ENCODE results near the gene TARP.

Gene TARP

DNA sequence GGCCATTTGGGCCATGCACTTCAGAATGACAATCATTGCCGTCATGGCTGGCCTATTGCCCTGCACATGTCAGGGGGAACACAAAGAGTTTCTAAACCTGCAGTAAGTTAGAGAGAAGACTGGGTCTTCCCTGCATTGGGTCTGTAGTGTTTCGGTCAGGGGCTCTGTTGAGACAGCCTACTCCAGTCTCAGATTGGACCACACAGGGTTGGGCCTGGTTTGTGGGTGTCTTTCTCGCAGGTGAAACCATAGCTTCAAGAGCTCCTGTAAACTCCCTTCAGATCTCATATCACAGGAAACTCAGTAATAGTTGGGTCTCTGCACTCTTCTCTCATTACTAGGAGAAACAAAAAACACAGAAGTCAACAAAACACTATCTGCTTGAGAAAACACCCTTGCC, 7.3 kb upstream of the TARP start:
- intact Hi-C loops (cut with micrococcal nuclease) = no loop called here
- Histone ChIP-seq H3K9me3 (ENCODE audit: control insufficient read depth in 1 of 2, insufficient read depth in 1 of 2, low read depth in 1 of 2, low read length in 2 of 2) (no peaks in the 10 kb centered on the region), H3K4me3 (replicated peaks in 1 of 2; ENCODE audit: low read depth in 1 of 2, low read length in 2 of 2) (no peak overlapping the region), H3K27ac (ENCODE audit: low read depth, low read length) (no peak overlapping the region), H3K4me2 (ENCODE audit: low read length) (no peak overlapping the region), H3K4me1 (ENCODE audit: control insufficient read depth in 1 of 2, insufficient read depth in 2 of 2, low read length in 2 of 2) (no peaks in the 10 kb centered on the region), H3K9me2 (ENCODE audit: insufficient read depth) (no peaks in the 10 kb centered on the region), H3K9ac (ENCODE audit: low read length) (no peak overlapping the region), H3K36me3 (ENCODE audit: control insufficient read depth in 1 of 2, insufficient read depth in 2 of 2, low read length in 2 of 2) (no peaks in the 10 kb centered on the region), H3K79me2 (ENCODE audit: insufficient read depth, low read length) (no peaks in the 10 kb centered on the region), H3K27me3 (ENCODE audit: insufficient read depth, low read length) (peaks cover 45% of the 10 kb centered on the region), H4K20me1 (ENCODE audit: insufficient read depth) (no peaks in the 10 kb centered on the region), H2AFZ (ENCODE audit: low read depth, low read length, poor library complexity, severe bottlenecking) (no peak overlapping the region)
- BruUV-seq (replicated peaks) = no TSS peak
- CTCF ChIA-PET = no interaction called here
- RAD21 ChIA-PET (ENCODE audit: low non-redundant PET in 1 of 2, low total read pairs in 2 of 2, uncharacterized antibody in 2 of 2, unreplicated experiment in 2 of 2) = no interaction called here
- TF ChIP-seq EZH2 (IDR thresholded peaks at IDR 0.05) (no peak), EGR1 (IDR thresholded peaks at IDR 0.05; ENCODE audit: low read depth) (no peak), EZH2phosphoT487 (IDR thresholded peaks at IDR 0.05; ENCODE audit: borderline replicate concordance) (no peak), CEBPB (IDR thresholded peaks at IDR 0.05; ENCODE audit: low read depth) (no peak), SRF (IDR thresholded peaks at IDR 0.05; ENCODE audit: low read depth) (no peak), RAD21 (IDR thresholded peaks at IDR 0.05; ENCODE audit: low read depth) (no peak), YY1 (IDR thresholded peaks at IDR 0.05; ENCODE audit: extremely low read depth, insufficient replicate concordance, low read depth, low read length) (no peak)
- TF ChIP-seq, protein P1, sequence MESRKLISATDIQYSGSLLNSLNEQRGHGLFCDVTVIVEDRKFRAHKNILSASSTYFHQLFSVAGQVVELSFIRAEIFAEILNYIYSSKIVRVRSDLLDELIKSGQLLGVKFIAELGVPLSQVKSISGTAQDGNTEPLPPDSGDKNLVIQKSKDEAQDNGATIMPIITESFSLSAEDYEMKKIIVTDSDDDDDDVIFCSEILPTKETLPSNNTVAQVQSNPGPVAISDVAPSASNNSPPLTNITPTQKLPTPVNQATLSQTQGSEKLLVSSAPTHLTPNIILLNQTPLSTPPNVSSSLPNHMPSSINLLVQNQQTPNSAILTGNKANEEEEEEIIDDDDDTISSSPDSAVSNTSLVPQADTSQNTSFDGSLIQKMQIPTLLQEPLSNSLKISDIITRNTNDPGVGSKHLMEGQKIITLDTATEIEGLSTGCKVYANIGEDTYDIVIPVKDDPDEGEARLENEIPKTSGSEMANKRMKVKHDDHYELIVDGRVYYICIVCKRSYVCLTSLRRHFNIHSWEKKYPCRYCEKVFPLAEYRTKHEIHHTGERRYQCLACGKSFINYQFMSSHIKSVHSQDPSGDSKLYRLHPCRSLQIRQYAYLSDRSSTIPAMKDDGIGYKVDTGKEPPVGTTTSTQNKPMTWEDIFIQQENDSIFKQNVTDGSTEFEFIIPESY (IDR thresholded peaks at IDR 0.05; ENCODE audit: extremely low read depth, insufficient replicate concordance, low read length) = no peak
- TF ChIP-seq, protein P2, sequence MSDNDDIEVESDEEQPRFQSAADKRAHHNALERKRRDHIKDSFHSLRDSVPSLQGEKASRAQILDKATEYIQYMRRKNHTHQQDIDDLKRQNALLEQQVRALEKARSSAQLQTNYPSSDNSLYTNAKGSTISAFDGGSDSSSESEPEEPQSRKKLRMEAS (IDR thresholded peaks at IDR 0.05) = no peak
- DNase-seq (ENCODE audit: low read depth, low spot score) (no peak), ATAC-seq (no peak)
- POLR2A ChIA-PET = no interaction called here

- no peak overlapping the region for H3K27ac ChIP-seq (ENCODE audit: low read depth, low read length)
- CTCF ChIA-PET = no interaction called here
- peaks cover 38% of the 10 kb centered on the region for H3K27me3 ChIP-seq (ENCODE audit: insufficient read depth, low read length)
- no peak overlapping the region for H2AFZ ChIP-seq (ENCODE audit: low read depth, low read length, poor library complexity, severe bottlenecking)
- H3K4me3 ChIP-seq (replicated peaks in 1 of 2; ENCODE audit: low read depth in 1 of 2, low read length in 2 of 2) = no peak overlapping the region
- intact Hi-C loops (cut with micrococcal nuclease) = no loop called here
- POLR2A ChIA-PET = no interaction called here
- ATAC-seq (no peak), DNase-seq (ENCODE audit: low read depth, low spot score) (no peak)
- RAD21 ChIA-PET (ENCODE audit: low non-redundant PET in 1 of 2, low total read pairs in 2 of 2, uncharacterized antibody in 2 of 2, unreplicated experiment in 2 of 2) = no interaction called here
- no peaks in the 10 kb centered on the region for H3K36me3 ChIP-seq (ENCODE audit: control insufficient read depth in 1 of 2, insufficient read depth in 2 of 2, low read length in 2 of 2)
- H3K9me3 ChIP-seq (ENCODE audit: control insufficient read depth in 1 of 2, insufficient read depth in 1 of 2, low read depth in 1 of 2, low read length in 2 of 2) = no peaks in the 10 kb centered on the region
- TF ChIP-seq CEBPB (IDR thresholded peaks at IDR 0.05; ENCODE audit: low read depth) (no peak), SP1 (IDR thresholded peaks at IDR 0.05; ENCODE audit: low read depth) (no peak)
- TF ChIP-seq, protein P2 (IDR thresholded peaks at IDR 0.05) = no peak
- no peaks in the 10 kb centered on the region for H3K4me1 ChIP-seq (ENCODE audit: control insufficient read depth in 1 of 2, insufficient read depth in 2 of 2, low read length in 2 of 2)
- BruUV-seq (replicated peaks) = no TSS peak
- H4K20me1 ChIP-seq (ENCODE audit: insufficient read depth) = no peaks in the 10 kb centered on the region
- H3K79me2 ChIP-seq (ENCODE audit: insufficient read depth, low read length) = no peaks in the 10 kb centered on the region
- no peaks in the 10 kb centered on the region for H3K9me2 ChIP-seq (ENCODE audit: insufficient read depth)
- no peak overlapping the region for H3K4me2 ChIP-seq (ENCODE audit: low read length)
- no peak overlapping the region for H3K9ac ChIP-seq (ENCODE audit: low read length)
Measured at GRCh38 chr7:38280000-38280399, 6.6 kb upstream of the TARP start.
